NCI-H2029 treated with DMSO at 0.1 percent for 48 hours (cell line): Measurements from ENCODE around the gene OOSP4B.
"Not testable (repeated sequence)": the region's sequence is repeated elsewhere in the genome, so short reads cannot be mapped to it uniquely, and the experiment has no call there.

Source experiments
- DNase-seq: peaks from one replicate; lab custom pipeline; 2025; lab: John Stamatoyannopoulos, UW

The OOSP4B gene

GRCh38 chr11:60059521-60060240 is 42.7 kb downstream of the OOSP4B start:
- no peak for DNase-seq

- DNase-seq, result no peak
Measured at GRCh38 chr11:60064111-60064510, 47.1 kb downstream of the OOSP4B start.

DNA sequence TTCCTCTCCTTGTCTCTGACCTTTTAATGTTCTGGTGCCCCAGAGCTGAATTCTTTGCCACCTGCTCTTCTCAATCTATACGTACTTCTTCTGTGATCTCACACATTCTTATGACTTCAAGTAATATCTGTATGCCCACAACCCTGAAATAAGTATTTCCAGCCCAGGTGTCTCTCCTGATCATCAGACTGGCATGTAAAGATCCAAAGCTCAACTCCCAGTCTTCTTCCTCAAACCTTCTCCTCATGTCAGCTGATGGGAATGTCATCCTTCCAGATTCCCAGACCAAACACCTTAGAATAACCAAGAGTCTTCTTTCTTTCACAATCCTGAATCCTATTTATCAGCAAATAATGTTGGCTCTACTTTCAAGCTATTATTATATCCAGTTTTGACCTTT is 48.8 kb downstream of the OOSP4B start:
- DNase-seq, result no peak

DNA sequence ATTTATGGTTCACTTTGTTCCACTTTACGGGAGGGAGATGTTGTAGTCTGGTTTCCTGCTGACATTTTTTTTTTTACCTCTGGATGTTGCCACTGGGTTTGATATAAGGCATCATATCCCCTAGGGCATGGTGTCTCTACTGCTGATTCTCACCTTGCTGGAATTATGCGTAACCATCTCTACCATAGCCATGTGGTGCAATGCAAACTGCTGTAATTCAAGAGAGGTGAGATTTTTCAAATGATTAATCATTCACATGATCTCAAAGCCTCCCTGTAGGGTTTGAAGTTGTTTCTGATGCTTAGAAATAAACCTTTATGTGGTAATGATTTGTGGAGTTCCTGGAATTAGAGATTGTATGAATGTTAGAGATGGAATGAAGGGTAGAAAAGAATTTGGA is 52.5 kb downstream of the OOSP4B start:
- DNase-seq, result no peak

GRCh38 chr11:60071644-60072043 is 54.7 kb downstream of the OOSP4B start:
- not testable (repeated sequence) for DNase-seq

- DNase-seq, result no peak
Measured at GRCh38 chr11:60077216-60077817, 60.3 kb downstream of the OOSP4B start.

- no peak for DNase-seq
Measured at GRCh38 chr11:60077981-60078380, 61.0 kb downstream of the OOSP4B start.

GRCh38 chr11:60078745-60079144 is 61.8 kb downstream of the OOSP4B start:
- no peak for DNase-seq

GRCh38 chr11:60080535-60080934 is 63.6 kb downstream of the OOSP4B start:
- no peak for DNase-seq
